IPS-18c (cell line): ENCODE data around the gene CEP131.

Experiments
- H3K4me3 ChIP-seq: 2 replicates; pipeline ENCODE4 v1.7.0; 2013; ENCODE audit warnings: low read depth, mild to moderate bottlenecking, low read length, moderate library complexity; ENCODE audit not compliant: insufficient read depth
- H3K9me3 ChIP-seq: one replicate; pipeline ENCODE4 v1.6.1; 2013; ENCODE audit warnings: mild to moderate bottlenecking, low read length, moderate library complexity; ENCODE audit not compliant: control insufficient read depth, insufficient read depth

The CEP131 gene

DNA sequence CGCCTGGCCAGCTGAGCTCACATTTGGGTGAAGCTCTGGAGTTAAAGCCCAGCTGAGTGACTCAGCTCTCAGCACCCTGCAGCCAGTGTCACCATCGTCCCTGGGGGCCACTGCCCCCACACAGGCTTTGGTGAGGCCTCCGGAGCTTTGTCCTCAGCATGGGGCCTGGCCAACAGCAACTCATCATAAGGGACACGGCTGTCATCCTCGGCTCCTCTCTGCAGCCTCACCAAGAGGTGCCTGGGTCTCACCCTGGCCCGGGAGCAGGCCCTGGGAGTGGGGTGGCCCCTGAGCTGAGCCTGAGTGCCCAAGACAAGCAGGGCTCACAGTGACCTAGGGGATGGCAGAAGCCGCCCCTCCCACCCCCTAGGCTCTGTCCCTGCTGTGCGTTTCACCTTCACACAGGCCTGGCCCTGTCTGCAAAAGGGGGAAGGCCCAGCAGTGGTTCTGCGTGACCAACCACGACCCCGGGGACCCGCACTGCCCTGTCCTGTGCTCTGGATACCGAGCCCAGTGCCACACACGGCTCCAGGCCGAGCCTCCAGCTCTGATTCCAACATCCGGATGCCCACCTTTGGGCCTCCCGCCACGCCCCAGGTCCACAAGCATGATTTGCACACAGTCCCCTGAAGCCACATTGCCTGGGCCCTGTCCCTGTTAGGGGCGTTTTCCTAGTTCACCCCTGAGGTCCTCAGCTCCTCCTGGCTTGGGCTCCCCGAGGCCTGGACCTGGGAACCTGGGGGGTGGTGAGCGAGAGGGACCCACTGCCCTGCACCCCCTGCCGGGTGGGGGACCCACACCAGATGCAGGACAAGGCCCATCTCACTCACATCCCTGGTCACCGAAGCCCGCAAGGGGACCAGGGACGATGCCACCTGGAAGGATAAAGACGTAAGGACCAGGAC is 34.9 kb downstream of the CEP131 start:
- Histone ChIP-seq H3K4me3 (no peak overlapping the region), H3K9me3 (peaks cover 2% of the 10 kb centered on the region)

DNA sequence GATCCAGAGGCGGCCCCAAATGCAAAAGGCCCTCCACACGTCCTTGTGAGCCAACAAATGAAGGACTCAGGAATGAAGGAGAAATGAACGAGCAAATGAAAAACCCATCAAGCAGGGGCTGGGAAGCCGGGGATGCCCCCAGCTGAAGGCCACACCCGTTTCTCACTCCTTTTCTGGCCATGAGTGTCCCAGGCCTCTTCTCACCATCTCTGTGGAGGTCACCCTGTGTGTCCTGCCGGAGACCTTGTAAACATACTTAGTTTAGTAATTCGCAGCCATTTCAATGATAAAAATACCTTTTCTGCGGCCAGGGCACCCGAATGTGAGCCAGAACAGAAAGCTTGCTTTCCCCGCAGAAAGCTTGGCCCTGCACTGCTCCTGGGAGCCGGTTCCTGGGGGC is 35.6 kb downstream of the CEP131 start:
- peaks cover 2% of the 10 kb centered on the region for H3K9me3 ChIP-seq
- no peak overlapping the region for H3K4me3 ChIP-seq

DNA sequence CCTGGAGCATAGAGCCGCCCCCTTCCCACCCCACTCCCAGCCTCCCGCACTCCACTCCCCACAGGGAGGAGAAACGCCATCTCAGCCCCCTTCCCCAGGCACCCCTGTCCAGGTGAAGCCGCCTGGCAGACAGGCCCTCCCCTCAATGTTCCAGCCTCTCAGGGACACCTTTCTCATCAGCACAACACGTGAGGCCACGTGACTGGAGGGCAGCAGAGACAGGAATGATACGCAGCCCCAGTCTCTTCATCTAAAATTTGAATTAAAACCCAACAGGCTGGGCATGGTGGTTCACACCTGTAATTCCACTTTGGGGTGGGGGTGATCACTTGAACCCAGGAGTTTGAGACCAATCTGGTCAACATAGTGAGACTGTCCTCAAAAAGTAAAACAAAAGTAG is 36.6 kb downstream of the CEP131 start:
- Histone ChIP-seq H3K9me3 (peaks cover 2% of the 10 kb centered on the region), H3K4me3 (no peak overlapping the region)

DNA sequence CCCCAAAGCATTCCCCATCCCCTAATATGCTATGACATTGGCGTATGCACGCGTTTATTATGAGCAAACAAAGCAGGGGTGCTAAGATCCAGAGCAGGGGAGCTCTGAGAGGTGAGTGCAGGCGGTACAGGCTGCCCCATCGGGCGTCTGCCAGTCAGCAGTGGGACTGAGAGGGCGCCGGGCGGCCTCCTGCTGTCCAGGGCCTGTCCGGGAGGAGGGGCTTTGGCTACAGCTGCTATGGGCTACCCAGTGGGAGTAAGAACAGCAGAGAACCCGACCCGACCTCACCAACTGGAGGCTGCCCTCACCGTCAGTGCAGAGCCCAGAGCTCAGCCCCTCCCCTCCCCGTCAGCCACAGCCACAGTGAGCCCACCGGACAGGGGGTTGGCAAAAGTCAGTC is 38.2 kb downstream of the CEP131 start:
- H3K9me3 ChIP-seq: peaks cover 2% of the 10 kb centered on the region
- H3K4me3 ChIP-seq: no peak overlapping the region

DNA sequence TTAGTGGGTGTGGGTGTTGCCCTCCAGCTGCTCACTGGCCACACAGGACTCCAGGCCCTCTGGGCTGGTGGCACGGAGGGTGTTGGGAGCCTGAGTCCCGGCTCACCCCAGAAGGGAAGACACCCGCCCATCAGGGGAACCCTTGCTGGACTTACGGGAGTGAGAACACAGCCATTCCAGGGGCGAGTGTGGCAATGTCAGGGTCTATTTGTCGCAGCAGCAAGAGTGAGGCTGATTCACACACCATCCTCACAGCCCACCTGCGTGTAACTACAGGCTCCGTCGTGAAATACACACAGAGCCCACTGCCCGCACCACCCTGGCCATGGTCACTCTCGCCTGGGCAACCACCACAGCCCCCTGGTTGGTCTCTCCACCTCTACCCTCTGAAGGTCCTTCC is 39.0 kb downstream of the CEP131 start:
- Histone ChIP-seq H3K9me3 (peaks cover 2% of the 10 kb centered on the region), H3K4me3 (no peak overlapping the region)

DNA sequence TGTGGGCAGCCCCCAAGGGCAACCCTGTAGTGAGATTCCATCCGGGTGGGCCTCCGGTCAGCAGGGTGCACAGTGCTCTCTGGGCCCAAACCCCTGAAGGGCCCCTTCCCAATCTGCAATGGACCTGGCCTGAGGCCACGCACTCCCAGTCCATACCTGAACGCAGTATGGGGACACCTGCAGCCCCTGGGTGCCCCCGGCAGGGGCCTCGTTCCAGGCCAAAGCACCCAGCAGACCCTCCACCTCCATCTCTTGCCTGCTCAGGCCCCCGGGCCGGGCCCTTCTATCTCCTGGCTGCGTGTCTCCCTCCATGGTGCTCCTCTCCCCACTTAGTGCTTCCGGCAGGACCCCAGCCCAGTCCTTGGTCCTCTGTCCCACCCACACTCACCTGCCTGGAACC is 39.4 kb downstream of the CEP131 start:
- H3K4me3 ChIP-seq: no peak overlapping the region

DNA sequence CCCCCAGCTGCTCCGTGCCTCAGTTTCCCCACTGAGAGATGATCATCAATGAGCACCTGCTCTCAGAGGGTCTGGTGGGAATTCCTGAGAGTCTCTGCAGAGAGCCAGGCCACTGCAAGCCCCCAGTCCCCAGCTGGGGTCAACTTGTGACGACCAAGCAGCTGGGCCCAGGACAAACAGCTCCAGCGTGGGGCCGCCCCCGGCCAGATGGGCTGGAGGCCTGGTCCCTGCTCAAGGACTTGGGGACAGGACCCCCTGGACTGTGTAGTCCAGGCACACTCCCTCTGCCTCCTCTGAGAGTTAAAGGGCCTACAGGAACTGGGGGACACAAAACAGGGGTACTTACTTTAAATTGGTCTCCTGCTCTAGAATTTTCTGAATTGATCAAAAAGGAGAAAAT is 40.2 kb downstream of the CEP131 start:
- peaks cover 2% of the 10 kb centered on the region for H3K9me3 ChIP-seq

More for the DNA sequence above, 39.4 kb downstream of the CEP131 start:
- peaks cover 2% of the 10 kb centered on the region for H3K9me3 ChIP-seq

DNA sequence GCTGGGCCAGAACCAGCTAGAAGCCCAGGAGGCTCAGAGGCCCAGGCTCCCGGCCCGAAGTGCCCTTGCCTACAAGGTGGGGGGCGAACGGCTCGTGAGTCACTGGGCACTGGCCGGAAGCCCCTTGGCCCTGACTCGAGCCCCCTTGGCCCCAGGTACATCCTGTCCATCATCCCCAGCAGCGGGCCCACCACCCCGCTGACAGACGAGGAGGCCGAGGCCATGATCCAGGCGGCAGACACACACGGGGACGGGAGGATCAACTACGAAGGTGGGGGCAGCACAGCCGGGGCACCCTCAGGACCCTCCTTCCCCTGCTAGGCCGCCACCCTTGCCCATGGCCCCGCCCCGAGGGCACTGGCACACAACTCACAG is 41.0 kb downstream of the CEP131 start:
- Histone ChIP-seq H3K9me3 (peaks cover 2% of the 10 kb centered on the region), H3K4me3 (no peak overlapping the region)

More for the DNA sequence above, 40.2 kb downstream of the CEP131 start:
- no peak overlapping the region for H3K4me3 ChIP-seq

DNA sequence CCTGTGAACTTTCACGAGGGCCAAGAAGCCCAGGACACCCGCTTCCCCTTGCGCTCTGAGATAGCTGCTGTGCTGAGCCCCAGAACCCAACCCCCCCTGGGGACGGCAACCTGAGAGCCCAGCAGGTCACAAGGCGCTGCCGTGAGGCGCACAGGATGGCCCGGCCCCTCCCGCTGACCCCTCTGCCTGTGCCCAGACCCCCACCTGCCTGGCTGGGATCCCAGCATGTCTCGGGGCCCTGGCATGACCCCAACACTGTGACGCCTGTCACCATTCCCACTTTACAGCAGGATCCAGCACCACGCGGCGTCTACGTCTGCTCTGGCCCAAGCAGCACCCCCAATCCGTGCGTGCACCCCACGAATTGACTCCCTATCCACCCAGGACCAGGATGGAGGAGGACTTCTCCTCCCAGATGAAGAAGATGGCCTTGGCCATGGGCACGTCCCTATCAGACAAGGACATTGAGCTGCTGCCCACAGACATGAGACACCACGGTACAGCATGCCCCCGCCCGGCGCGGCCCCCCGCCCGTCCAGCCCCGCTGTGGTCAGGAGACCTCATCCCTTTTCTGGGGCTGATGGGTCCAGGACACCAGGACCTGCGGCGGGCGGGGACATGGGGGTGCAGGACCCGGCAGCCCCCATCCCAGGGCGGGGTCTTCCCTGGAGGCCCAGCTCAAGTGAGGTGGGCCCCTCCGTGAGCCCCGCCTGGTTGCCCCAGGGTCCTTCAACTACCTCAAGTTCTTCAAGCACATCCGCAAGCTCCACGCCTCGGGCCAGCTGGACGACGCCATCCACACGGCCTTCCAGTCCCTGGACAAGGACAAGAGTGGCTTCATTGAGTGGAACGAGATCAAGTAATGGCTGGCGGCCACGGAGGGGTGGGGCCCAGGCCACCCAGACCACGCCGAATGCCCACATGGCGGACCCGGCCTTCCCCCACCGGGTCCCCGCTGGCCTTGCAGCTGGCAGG is 41.6 kb downstream of the CEP131 start:
- peaks cover 2% of the 10 kb centered on the region for H3K9me3 ChIP-seq
- H3K4me3 ChIP-seq: no peak overlapping the region

DNA sequence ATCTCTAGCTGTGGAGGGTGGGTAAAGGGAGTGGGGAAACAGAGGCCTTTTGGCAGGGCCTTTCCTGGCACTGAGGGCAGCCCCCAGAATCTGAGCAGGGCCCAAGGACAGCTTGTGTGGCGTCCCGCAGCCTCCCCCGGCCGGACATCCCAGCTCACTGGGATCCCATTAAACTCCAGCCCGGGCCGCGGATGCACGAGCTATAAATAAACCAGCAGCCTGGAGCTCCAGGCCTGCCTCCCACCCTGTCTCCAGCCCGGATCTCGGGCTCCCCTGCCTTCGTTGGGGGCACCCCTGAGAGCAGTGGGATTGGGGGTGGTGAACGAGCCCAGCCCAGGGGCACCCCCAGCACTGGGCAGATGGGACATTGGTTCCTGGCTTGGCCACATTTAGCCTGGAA is 42.9 kb downstream of the CEP131 start:
- H3K9me3 ChIP-seq: peaks cover 2% of the 10 kb centered on the region
- H3K4me3 ChIP-seq: no peak overlapping the region

DNA sequence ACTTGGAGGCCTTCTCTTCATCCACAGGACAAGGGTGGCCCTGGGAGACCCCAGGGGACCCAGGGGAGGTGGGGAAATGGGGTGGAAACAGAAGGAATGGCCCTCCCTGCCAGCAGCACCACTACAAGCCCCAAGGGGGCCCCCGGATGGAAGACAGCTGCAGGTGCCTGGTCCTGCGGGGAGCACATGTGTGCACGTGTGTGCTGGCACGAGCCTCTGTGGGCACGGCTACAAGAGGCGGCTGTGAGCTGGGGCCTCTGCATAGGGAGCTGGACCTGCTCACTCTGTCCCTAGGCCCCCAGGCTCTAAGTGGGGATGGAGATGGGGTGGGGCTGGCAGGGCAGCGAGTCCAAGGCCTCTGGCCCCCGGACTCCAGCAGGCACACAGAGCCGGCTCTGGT is 43.5 kb downstream of the CEP131 start:
- Histone ChIP-seq H3K9me3 (no peaks in the 10 kb centered on the region), H3K4me3 (no peak overlapping the region)

DNA sequence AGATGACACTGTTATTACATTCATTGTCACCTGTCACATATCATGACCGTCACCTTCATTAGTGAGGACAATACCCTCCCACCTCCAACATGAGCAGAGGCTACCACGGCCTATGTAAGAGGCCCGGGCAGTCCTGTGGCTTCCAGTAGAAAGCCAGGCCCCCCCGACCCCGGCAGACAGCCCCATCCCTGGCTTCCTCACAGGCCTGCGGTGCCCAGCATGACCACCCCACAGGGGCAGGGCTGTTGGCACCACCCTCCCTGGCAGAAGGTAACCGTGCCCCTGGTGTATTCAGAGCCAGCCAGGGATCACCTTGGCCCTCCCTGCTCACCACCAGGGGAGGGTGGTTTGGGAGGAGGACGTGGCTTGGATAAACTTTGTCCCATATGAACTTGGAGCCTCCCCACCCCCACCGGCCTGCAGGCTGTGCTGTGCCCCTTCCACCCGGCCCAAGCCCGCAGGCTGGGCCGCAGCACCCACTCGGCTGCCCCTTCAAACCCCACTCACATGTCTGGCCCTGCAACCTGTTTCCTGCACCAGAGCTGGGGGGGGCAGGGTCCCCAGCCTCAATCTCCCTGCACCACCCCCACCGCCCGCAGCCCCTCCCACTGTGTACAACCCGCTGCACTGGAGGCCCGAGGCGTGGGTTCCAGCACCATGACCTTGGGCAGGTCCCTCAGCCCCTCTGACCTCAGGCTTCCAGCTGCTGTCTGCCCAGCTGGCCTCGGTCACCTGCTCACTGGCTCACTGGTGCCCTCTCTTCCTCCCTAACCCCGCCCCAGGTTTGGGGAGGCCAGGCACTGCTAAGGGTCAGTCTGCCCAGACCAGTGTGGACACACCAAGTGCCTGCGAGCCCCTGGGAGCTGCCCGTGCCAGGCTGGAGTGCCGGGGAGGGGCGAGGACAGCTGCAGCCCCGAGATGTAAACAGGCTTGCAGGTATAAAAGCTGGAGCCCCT is 44.4 kb downstream of the CEP131 start:
- H3K4me3 ChIP-seq: no peak overlapping the region
- no peaks in the 10 kb centered on the region for H3K9me3 ChIP-seq

DNA sequence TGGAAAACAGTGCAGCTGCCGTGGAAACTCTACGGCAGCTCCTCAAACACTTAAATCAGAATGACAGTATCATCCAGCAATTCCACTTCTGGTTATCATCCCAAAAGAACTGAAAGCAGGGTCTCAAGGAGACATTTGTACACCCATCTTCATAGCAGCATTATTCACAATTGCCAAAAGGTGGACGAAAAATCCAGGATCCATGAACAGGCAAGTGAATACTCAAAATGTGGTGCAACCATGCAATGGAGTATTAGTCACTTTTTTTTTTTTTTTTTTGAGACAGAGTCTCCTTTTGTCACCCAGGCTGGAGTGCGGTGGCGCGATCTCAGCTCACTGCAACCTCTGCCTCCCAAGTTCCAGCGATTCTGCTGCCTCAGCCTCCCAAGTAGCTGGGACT is 46.1 kb downstream of the CEP131 start:
- H3K4me3 ChIP-seq: no peak overlapping the region
- no peaks in the 10 kb centered on the region for H3K9me3 ChIP-seq

DNA sequence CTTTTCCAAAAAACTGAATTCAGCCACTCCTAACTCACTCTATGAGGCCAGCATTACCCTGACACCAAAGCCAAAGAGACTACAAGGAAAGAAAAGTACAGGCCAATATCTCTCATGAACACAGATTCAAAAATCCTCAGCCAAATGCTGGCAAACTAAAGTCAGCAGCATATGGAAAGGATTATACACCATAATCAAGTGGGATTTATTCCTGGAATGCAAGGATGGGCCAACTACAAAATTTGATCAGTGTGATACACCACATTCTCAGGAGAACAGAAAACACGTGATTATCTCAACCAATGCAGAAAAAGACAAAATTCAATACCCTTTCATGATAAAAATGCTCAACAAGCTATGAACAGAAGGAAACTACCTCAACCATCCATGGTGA is 49.0 kb downstream of the CEP131 start:
- no peaks in the 10 kb centered on the region for H3K9me3 ChIP-seq
- H3K4me3 ChIP-seq: no peak overlapping the region

DNA sequence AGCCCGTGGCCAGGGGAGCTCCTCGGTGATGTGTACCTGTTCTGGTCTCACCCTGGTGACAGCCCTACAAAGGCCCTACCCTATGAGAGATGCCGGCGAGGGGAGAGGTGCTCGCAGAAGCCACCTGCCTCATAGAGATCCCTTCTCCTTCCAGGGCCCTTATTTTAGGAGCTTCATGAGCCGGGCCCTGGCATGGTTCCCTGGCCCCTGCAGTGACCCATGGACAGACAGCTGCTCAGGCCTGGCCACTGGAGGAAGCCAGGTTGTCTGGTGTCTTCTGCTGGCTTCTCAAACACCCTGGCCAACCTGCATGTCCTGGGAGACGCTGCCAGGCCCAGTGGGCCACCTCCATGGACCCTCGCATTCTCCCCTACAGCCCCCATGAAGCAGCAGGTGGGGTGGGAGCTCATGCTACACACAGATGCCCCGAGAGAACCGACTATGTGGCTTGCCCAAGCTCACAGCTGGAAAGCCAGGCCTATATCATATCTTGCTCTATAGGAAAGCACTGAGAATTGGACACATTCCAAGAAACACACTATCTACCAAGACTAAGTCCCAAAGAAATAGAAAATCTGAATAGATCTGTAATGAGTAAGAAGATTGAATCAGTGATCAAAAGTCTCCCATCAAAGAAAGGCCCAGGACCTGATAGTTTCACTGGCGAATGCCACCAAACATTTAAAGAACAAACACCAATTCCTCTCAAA is 49.6 kb downstream of the CEP131 start:
- H3K4me3 ChIP-seq: no peak overlapping the region
- H3K9me3 ChIP-seq: no peaks in the 10 kb centered on the region

DNA sequence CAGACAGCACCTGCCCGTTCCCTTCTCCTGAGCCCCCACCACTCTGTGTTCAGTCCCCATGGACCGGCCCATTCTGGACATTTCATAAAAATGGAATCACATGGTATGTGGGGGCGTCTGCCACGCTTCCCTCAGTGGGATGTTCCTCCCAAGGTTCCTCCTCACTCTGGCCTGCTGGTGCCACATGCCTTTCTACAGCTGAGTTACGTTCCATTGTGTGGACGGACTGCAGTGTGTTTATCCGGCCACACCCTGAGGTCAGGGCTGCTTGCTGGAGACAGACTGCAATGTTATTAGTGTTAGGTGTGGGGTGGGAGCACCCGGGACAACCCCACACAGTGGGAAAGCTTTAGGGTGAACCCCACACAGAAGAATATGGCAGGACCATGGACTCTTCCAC is 50.8 kb downstream of the CEP131 start:
- H3K9me3 ChIP-seq: no peaks in the 10 kb centered on the region
- H3K4me3 ChIP-seq: no peak overlapping the region
